ENCODE measurements around the gene HCRTR1.
A peak's percentile ranks its signal among the peaks of the same experiment; 100 is the strongest.

HCRTR1 gene

GRCh38 chr1:31617218-31617915, at the start of gene HCRTR1:
Gene HCRTR1, plus strand, starts transcription at chr1:31617689. Its CDS starts 1,504 bp downstream, at chr1:31619193.
- DNase-seq: peak; percentile 43

GRCh38 chr1:31567956-31568570, 49.4 kb upstream of the HCRTR1 start:
- DNase-seq: no peak

DNA sequence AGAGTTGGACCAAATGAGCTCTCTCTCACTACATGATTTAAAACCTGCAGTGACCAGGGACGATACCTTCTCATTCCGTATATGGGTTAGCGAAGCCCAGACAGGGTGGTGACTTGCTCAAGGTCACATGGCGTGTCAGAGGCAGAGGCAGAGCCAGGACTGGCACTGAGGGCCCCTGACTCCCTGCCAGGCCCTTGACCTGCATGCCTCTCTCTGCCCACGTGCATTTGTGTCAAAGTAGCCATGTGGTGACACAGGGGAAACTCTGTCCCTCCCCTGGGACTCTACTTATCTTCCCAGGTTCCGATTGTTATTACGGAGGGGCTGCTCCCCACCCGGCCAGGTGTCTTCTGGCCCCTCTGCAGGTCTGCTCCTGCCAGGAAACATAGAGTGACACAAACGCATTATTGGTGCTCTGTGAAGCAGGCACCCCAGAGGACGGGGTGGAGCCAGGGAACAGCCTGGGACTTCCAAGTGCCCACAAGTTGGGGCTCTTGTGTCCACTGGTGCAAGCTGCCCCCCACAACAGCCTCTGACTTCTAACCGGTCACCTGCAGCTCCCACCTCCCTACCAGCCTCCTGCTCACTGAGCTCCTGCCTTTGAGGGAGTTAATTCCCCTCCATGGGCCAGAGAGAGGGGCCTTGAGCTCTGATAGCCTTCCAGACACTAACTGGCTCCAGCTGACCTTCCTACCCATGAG, 48.4 kb upstream of the HCRTR1 start:
- no peak for DNase-seq

DNA sequence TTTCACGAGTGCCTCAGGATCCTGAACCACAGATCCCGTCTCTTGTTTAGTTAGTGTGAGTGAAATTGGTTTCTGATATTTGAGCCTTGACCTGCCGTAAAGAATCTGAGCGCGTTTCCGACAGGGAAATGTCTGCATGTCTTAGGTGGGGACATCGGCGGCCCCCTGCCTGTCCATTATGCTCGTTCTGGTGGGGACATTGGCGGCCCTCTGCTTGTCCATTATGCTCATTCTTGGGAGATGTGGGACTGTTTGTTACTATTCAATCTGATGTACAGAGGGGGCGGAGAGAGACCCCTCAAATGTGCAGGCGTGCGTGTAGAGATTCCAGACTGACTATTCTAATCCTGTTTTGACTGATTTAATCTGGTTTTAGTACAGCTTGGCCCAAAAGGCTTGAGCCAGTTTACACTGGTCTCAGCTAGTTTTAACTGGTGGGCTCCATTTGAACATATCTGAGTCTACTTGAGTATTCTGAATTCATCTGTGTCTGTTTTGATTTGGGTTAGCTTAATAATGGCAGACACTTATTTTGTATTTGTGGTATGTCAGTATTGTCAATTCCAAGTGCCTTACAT, 47.8 kb upstream of the HCRTR1 start:
- no peak for DNase-seq

DNA sequence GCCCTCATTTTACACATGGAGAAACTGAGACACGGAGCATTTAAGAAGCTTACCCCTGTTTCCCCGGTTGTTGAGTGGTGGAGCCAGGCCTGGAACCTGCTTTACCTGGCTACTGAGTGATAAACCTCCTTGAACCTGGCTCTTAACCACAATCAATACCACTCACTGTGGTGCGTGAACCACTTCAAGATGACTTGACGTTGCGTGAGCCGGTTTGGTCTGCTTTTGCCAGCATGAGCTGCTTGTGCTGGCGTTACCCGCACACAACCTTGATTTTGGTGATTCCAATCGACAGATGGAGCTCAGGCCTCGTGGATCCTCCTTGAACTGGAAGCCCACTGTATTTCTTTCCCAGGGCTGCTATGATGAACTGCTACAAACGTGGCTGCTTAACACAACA, 47.3 kb upstream of the HCRTR1 start:
- DNase-seq: no peak

GRCh38 chr1:31570906-31571305, 46.6 kb upstream of the HCRTR1 start:
- no peak for DNase-seq

DNA sequence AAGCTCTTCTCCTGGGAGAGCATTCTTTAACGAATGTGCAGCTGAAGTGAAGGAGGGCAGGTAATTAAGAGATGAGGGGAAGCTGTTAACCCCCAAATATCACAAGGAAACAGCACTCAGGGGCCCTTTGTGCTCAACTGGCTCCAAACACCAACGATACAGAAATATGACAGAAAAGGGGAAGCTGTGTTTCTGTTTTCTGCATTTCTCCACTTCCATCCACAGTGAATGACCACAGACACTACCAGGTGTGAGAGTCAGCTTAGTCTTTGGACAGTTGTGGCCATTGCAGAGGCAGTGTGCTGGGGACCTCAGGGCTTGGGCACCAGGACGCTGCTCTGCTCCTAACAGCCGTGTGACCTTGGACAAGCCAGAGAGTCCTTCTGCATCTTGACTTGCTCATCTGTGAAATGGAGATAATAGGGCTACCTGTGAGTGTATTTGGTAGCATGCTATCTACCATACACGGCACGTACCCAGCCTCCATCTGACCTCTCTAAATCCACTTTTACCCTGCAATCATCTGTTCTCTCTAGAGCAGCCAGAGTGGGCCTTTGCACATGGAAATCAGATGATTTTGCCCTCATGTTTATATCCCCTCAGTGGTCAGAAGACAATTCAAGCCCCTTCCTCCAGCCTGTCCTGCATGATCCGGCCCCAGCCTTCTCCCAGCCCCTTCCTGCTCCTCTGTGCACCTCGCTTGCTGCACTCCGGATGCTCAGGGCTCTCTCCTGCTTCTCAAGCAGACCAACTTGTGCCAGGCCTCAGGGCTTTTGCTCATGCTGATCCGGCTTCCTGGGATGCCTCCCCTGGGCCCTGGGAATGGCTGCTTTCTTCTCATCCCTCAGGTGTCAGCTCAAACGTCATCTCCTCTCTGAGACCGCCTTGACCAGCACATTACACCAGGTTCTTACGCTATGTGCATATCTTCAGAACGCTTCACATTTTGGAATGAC, 45.9 kb upstream of the HCRTR1 start:
- DNase-seq: no peak

DNA sequence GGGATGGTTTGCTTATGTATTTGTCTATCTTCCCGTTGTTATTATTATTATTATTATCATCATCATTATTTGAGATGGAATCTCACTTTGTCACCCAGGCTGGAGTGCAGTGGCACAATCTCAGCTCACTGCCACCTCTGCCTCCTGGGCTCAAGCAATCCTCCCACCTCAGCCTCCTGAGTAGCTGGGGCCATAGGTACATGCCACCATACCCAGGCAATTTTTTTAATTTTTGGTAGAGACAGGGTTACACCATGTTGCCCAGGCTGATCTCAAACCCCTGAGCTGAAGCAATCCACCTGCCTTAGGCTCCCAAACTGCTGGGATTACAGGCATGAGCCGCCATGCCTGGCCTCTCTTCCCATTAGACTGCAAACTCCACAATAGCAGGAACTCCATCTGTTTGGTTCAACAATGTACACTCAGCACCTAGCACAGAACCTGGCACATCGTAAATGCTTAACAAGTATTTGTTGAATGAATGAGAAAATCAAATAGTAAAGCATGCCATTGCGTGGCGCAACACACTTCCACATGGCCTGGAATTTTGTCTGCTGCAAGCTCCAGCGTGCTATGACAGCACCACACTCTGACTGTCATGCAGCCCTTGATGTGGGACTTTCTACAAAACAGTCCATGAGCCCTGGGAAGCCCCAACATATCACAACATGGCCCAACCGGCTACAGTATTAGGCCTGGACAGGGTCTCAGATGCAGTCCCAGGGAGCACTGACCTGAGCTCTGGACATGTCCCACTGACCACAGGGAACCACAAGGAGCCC, 45.0 kb upstream of the HCRTR1 start:
- no peak for DNase-seq

DNA sequence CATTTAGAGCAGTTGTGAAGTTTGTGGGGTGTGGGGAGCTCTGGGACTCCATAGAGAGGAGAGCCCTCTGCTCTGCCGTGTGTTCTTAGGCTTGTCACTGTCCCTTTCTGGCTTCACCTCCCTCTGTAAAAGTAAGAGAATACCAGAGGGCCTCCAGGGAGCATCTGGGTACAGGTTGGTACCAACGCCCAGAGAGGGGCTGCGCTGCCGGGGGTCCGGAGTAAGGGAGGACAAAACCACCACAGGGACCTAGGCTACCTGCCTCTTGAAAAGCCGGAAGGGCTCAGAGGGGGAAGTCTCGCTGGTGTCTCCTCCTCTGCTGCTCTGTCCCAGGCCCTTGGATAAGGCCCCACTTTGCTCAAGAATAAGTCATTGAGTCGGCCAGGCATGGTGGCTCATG, 44.2 kb upstream of the HCRTR1 start:
- DNase-seq: no peak

GRCh38 chr1:31574749-31575368, 42.6 kb upstream of the HCRTR1 start:
- no peak for DNase-seq

GRCh38 chr1:31575369-31576140, 41.9 kb upstream of the HCRTR1 start:
- peak; percentile 39 for DNase-seq

GRCh38 chr1:31576201-31576669, 41.3 kb upstream of the HCRTR1 start, which contains the start of gene TINAGL1:
Gene TINAGL1, plus strand, starts transcription at chr1:31576515. Its CDS starts 634 bp downstream, at chr1:31577149.
- peak; percentile 85 for DNase-seq

DNA sequence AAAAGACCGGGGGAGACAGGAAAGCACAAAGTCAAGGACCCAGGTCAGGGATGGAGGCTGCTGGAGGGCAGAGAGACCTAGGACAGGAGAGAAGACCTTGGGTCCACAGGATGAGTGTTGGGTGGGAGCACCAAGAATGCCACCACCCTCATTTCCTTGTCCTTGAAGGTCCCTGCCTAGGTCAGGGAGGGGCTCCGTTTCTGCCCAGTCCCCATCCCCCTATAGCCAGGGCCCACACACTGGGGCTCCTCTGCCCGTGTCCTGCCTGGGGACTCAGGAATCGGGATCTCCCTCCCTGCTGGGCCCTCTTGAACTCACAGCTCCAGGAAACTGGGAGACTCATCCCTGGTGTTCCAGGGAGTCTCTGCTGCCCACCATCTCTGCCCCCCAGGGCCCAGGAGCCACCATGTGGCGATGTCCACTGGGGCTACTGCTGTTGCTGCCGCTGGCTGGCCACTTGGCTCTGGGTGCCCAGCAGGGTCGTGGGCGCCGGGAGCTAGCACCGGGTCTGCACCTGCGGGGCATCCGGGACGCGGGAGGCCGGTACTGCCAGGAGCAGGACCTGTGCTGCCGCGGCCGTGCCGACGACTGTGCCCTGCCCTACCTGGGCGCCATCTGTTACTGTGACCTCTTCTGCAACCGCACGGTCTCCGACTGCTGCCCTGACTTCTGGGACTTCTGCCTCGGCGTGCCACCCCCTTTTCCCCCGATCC, 40.6 kb upstream of the HCRTR1 start:
- DNase-seq: peak; percentile 70

DNA sequence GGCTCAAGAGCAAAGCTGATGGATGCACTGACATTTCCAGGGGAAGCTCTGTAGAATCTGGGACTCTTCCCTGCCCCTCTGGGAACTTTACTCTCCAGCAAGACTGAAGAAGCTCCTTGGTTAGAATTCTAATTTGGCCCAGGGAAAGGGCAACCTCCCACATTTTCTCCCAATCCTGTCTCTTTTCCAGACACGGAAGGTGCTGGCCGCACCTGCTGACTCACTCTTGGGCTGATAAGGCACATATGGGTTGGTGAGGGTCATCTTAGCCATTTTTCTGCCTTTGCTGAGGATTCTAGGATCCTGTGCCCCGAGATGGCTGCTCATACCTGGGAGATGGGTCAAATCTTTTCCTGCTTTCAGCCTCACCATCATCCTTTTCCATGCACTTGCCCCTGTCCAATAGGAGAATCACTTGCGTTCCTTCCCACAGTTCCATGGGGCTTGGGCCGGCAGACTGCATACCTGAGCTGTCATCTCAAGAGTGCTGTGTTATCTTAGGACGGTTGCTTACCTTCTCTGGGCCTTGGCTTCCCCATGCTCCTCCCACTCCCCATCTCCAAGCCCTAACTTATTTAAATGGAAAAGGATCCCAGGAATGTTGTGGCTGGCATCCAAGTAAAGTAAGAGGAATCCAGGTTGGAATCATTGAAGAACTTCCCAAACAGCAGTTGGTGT, 39.8 kb upstream of the HCRTR1 start:
- DNase-seq: peak; percentile 76

- no peak for DNase-seq
Observed at GRCh38 chr1:31579374-31579773, 38.1 kb upstream of the HCRTR1 start.

DNA sequence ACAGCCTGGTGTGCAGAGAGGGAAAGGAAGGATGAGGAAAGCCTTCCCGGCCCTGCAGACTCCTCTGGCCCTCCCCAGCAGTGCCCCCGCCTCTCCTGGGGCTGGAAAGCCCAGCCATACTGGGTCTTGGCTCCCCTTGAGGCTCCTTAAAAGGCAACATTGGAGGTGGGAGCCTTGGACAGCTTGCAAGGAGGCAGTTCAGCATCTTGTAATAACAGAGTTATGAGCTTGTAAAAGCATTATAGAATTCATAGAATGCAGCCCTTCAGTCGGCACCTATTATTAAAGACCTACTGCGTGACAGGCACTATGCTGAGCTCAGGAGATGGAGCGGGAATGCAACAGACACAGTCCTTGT, 37.0 kb upstream of the HCRTR1 start:
- no peak for DNase-seq

DNA sequence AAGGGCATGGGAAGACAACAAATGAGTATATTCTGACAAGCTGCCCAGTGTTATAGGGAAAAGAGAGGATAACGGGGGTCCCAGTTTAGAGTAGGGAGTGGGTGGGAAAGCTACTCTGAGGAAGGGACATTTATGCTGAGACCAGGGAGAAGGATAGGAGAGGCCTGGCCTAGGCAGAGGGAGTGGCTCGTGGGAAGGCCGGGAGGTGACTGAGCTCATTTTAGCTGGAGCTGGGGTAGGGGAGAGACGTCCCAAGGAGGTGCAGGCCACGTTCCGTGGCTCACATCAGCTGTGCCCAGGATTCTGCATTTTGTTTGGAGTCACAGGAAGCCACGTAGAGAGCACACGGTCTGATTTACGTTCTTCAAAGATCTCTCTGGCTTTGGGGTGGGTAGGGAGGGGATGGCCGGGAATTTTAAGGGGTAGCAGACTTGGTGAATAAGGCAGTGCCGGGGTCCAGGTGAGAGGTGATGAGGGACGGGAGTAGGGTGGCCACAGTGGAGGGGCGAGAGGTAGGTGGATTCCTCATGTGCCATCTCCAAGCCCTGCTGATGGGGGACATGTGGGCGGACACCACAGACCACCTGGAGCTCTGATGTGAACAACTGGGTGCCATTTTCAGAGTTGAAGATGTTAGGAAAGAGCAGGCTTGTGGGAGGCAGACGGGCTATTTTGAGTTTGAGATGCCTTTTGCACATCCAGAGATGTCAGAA, 36.4 kb upstream of the HCRTR1 start:
- no peak for DNase-seq
